GM19025 (cell line): Measurements from ENCODE around the gene LITAFD.

Experiments
- ATAC-seq: cut with Tn5 transposase; IDR thresholded peaks from one replicate; pipeline ENCODE4 v1.9.1; 2021; ENCODE audit warnings: mild to moderate bottlenecking, low read depth, moderate library complexity; ENCODE audit not compliant: unreplicated experiment

The LITAFD gene

DNA sequence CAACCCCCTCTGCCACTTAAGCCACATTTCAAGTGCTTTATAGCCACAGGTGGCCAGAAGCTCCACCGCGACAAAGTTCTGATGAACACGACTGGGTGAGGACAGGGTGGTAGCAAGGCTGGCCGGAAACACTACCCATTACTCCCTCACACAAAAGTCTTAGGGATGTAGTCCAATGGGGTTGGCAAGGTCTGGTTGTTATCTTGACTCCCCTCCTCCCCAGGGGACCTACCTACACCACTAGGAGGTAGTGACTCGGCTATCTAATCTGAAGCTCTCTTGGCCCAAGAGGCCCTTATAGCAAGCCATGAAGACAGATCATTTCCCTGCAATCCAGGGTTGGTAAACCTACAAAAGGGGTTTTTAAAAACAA lies 8.4 kb downstream of the LITAFD start:
- no peak for ATAC-seq

DNA sequence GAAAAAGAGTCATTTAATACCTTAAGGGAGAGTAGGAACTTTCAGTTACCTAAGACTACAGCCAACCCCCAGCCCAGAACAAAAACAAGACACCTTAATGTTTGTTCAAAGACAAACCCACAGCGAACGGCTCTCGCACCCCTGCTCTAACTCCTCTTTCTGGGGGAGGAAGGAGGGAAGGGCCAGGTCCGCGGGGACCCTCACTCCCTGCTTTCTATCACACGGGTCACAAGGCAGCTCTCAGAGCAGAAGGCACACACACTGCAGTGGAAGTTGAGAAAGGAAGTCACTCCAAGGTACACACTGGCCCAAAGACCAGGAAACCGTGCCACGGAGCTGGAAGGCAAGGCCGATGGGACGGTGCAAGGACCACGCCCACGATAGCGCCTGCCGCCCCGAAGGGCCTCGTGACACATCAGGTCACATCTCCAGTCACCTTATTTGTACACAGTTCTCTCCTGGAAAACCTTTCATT lies 10.0 kb downstream of the LITAFD start:
- peak; percentile 14 for ATAC-seq

DNA sequence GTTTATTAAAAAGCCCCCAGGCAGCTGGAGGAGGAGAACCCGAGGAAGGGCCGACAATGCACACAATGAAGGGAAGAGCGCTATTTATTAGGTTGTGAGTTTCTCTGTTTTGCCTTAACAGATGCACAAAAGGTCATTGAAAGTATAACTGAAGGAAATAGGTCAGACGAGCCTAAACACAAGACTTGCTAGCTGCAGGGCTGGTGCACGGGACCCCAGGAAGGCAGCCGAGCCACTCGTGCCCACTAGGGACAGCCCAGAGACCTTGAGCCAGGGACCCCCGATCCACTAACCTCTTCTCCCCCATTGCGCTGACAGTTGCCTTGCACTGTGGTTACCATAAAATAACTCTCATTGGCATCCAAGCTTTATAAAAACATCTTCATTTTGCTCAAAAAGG lies 11.3 kb downstream of the LITAFD start:
- no peak for ATAC-seq

DNA sequence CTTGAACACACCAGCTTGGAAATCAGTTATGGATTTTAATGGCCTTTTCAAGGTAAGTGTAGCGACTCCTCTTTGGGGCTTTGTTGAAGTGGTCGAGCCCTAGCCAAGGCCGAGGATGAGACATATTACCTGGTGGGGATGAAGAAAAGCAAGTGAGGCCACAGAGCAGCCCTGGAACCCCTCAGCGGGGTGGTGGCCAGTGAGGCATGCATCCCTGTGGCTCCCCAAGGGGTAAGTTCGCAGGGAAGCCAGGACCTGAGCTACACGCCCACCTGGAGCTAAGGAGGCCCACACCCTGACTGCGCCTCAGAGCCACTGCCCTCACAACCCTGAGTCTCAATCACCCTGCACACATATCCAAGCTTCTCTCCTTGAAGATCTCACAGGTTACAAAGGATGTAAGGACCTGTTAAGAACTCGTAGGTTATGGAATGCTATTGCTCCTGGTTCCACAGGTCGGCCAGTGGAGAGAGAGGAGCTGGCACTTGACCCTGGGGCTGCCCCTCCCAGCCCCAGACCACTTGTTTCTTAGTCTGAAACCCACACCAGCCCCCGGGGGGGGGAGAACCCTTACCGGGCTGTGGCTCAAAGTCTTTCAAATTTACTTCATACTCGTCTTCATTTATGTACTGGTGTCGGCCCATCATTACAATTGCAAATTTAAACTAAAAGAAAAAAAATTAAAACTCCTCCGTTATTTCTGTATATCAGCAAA lies 12.0 kb downstream of the LITAFD start:
- no peak for ATAC-seq

DNA sequence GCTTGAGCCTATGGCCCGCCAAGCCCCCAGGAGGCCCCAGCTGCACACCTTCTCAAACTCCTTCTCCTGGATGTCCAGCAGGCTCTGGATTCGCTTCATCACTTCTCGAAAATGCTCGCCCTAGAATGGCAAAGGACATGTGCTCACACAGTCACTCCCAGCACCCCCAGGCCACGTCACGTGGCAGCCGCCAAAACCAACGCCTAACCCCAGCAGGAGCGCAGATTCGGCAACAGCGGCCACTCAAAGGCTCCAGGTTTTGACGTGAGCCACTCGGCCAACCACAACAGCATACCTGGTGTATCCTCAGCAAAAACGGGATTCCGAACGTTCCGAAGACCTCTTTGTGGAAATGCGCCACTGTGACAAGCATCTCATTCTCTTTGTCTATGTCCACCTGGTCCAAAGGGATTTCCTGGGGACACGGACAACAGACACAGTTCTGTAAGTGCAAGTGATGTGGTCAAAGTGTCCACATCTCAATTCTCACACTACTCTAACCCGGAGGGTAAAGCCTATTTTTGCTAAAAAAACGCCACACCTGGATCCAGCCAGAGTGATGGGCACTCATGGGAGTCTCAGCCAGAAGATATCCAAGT lies 12.7 kb downstream of the LITAFD start:
- no peak for ATAC-seq

DNA sequence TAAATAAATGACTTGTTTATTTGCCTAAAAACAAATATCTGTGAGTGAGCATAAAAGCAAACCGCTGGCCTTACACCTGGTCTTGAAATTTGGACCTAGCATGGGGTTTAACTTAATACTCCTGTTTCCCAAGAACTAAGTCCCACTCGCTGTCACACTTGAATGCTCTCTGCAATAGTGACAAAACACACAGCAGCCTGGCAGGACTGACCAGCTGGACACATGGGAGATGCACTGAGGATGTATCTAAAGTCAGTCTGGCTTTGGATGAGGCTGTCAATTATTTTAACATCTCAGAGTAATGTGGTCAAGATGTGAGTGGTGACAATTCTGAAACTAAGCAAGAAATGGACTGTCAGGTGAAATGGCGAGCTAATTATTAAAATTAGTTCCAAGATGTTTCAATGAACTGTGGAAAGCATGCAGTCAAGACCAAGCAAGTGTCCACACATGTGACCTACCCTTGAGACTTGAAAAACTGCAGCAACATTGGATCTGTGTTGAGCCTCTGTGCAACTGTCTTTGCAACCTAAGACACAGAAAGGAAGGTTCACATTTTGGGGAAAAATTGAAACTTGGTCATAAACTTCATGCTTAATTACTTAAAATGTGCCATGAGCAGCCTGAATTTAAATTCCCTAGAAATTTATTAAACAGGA lies 16.6 kb downstream of the LITAFD start:
- no peak for ATAC-seq

DNA sequence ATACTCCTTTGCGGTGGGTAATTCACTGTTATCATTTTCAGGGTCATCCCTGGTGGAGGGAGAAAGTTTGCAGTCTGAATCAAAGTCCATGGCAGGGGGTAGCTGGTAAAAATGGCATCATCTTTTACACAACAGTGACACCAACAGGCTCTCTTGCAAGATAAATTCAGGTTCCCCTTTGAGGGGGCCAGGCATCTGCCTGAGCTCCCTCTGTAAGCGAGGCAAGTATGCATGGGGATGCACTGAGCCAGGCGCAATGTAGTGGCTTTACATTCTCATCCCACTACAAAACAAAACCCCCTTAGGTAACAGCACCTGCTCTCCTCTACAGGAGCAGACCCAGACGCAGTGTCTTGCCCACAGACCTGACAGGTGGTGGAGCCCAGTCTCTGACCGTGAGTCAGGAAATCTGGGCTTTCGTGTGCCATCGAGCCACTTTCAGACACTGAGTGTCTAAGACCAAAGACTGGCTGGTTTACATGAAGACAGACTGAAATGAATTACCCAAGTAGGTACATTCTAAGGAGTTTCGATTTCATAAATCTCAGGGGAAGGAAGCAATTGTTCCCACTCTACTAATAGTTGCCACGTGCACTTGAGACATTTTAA lies 17.7 kb downstream of the LITAFD start:
- no peak for ATAC-seq

DNA sequence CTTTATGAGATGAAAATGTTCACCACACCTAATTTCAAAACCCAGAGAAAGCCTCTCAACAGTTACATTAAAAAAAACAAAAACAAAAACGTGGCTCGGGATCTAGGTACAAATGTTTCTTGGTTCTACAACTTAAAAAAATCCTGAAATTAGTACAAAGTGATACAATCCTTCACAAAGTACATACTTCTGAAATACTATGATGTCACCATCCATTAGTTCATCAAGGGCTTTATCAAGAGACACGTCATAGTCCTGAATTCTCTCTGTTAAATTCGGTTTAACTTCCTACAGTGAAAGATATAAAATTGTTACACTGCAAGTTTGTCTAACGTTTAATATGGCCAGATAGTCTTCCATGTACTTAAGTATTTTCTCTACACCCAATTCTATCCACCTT lies 18.2 kb downstream of the LITAFD start:
- no peak for ATAC-seq

DNA sequence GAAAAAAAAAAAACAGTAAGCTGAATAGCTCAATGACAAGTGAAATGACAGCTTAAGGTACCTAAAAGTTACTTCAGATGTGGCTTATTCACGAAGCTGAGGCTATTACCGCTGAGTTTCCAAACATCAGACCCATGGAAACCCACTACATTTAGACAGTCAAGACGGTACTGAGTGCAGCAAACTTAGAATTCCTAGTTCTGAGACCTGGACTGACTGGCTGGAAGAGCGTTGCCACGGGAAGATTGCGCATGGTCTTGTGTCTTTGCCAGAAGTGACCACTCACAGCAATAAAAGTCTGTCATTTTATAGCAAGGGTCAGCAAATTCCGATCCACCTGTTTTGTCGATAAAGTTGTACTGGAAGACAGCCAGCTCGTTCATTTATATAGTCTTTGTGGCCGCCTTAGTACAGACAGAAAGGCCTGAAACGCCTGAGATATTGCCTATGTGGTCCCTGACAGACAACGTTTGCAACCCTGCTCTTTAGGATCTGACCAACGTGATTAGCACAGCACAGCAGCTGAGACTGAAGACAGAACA lies 19.2 kb downstream of the LITAFD start:
- ATAC-seq, result no peak

DNA sequence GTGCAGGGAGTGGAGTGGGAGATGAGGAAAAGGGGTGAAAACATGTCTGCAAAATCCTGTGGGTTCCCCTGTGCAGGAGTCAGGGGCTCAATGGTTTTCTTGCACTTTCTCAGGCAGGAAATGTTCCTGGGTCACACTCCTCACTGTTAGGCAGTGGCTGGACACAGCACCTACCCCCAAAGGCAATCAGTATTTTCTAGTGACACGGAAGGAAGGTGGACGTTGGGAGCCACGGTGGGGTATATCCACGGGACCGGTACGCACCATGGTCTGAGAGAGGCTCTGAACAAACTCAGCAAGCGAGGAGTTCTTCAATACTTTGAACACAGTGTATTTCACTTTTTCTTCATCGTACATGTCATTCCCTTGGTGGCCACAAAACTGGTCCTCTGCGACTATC lies 20.9 kb downstream of the LITAFD start:
- ATAC-seq, result no peak

DNA sequence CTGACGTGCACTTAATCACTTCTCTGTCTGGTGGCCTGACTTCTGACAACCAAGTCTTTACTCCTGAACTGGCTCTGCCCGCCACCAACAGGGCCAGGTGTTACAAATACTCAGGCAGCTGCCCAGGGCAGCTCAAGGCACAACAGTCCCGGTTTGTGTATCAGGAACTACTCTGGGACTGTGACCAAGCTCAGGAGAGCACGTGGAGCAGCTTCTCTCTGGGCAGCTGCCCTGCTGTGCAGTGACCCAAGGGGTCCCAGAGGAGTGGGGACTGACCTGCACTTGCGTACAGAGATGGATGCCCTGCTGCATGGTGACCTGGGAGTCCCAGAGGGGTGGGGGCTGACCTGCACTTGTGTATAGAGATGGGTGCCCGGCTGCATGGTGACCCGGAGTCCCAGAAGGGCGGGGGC lies 21.9 kb downstream of the LITAFD start:
- ATAC-seq, result no peak

DNA sequence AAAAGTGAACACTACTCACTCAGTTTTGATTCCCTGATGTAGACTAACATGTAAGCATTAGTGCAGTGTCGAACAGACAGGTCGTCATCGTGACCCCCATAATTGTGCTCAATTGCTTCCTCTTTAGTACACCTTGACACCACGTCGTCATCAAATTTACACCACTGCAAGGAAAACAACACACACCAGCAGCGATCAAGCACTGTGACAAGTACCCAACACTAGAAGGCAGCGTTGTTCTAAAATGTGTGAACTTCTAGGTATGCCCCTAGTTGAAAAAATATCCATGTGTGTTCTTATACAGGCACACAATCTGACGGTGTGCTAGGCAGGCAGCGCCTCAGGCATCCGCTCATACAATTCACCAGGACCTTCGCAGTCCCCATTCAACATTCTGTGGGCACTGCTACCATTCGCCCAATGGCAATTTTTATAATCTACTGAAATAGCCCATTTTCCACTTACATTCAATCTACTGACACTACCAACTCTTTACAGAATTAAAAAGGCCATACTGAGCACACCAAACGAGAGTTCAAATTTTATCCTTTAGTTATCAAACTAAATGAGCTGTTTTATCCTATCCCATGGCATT lies 23.1 kb downstream of the LITAFD start:
- no peak for ATAC-seq

DNA sequence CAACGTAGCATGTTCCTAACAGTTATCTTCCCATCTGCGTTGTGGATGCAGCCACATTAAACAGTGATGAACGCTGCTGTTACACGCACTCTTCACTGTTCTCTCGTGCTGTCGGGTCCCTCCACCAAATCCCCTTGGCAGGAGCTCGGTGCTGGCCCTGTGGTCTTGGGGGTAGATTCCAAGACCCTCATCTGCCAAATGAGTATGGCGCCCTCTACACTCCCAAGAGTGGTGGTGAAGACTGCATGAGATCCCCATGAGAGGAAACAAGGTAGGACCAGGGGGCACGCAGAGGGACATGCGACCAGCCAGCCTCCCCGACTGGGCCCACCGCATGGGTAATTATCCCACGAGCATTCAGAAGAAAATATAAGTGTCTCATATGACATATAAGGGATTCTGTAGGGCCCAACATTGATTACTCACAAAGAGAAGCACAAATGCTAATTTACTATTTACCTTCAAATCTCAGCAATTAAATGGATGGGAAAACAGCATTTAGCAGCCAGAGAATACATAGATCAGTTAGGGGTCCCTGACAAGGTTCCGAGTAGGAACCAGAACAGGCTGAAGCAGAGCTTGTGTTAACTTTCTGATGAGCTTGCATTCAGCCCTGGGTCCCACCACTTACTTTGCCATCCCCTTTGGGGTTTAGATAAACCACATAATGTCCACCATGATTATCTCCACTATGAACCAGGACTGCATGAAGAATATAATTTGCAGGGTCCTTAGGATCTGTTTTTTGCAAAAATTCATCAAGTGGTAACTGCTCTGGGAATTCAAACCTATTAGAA lies 23.8 kb downstream of the LITAFD start:
- ATAC-seq, result no peak

DNA sequence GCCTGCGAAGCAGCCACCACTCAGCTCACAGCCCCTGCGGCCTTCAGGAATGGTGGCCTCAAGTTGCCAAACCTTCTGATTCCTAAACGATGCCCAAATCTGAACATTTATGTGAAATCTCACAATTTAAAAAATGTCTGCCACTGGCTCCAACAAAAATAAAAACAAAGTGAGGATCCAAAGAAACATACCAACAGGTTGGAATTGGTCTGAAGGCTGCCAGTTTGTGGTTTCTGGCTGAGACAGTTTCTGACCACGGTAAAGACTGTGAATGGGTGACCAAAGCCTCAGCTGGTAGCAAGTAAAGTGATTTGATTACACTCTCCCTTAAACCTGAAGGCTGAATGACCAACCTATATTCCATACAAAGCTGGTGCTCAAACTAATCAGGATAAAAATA lies 24.9 kb downstream of the LITAFD start:
- ATAC-seq, result no peak

DNA sequence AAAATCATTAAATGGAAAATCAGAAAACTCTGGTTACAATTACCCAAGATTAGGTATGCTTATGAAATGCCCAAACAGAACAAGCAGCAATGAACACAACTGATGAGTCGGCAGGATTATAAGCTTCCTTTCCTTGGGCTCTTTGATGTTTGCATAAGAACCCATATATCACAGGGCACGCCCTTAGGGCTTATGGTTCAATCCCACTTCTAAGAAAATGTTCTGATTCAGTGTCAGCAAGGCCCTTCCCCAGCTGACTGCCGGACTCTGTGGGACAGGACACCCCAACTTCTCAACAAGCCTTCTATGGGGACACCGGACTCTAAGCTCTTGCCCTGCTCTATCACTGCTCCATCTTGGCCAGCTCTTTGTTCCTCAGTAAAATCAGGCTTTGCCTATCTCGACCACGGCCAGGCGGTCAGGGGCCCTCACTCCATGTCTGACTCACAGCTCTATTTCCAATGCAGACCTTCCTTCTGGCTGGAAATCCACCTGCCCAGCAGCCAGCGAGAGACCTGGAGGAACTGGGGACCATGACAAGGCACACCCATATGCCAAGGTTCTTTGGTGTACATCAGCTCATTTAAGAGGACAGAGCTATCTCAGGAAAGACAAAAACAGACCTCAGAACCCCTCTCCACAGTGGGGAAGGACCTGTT lies 26.8 kb downstream of the LITAFD start:
- no peak for ATAC-seq

DNA sequence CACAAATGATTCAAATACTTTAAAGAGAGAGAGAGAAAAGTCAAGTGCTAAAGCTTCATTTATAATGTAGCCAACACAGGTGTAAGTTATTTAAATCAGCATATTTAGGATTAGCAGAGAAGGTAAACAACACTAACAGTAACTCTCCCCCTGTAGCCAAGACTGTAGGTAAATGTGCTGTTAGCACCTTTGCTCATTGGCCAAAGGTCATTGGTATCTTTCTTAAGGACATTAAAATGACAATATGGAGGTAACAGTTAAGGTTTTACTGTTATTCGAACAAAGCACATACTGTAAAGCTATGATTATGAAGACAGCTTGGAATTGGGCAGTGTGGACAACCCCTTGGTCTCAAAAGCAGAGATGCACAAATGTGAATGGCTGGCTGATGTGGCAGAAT lies 28.7 kb downstream of the LITAFD start:
- no peak for ATAC-seq

DNA sequence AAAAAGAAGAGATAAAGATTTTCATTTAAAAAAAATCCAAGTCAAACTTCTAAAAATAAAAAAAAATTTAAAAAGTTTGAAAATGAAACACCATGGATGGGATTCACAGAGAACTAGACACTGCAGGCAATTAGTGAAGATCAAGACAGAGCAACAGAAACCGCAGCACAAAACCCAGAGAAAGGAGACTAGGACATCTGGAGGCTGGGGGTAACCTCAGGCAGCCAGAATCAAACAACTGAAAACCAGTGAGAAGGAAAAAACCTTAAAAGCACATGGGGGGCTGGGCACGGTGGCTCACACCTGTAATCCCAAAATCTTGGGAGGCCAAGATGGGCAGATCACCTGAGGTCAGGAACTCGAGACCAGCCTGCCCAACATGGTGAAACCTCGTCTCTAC lies 30.6 kb downstream of the LITAFD start:
- ATAC-seq, result no peak

DNA sequence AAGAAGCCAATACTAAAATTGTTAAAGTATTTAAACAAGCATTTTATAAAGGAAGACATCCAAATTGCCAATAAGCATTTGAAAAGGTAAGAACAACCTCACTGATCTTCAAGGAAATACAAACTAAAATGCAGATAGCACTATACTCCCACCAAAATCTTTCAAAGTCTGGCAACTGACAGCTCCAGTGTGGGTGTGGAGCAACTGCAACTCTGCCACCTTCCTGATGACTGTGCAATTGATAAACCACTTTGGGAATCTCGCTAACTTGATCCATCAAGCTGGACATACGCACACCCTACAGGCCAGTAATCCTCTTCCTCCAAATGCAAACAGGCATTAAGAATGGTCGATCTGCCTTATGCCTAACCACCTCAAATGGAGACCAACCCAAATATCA lies 31.9 kb downstream of the LITAFD start:
- ATAC-seq, result no peak

DNA sequence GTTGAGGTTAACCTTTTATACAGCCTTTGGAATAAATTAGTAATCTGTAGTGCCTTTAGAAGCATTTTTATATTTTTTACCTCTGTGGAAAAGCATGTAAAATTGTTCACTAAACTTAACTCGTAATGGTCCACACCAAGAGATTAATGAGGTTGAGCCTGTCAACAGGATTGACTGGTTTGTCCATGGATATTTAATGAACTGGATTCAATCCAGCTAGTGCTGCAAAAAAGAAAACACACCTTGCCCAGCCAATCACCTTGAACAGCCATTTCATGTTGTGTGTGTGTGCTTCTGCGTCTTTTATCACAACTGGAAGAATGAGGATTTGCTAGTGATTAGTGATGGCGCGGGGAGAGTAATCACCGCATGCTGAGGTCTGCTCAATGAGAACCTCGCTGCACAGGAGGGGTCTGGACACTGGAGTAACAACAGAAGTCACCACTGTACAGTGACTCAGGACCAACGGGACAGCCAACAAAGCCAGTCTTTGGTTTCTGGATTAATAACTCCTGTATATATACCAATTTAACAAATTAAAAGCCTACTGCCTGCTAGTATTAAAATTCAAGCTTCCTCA lies 33.7 kb downstream of the LITAFD start:
- ATAC-seq, result no peak
